Measurements from ENCODE around the gene CATSPERE. TPM values are rescaled to one million over a fixed set of nuclear protein-coding genes. Genes with fewer than 3 reads are reported as not detected.

CATSPERE gene
- total and polyA plus RNA-seq, 2 donors (not counting 3 experiments of a cell fraction or from before 2014, with no cell fraction given) = 0.61 to 1.9 TPM

DNA sequence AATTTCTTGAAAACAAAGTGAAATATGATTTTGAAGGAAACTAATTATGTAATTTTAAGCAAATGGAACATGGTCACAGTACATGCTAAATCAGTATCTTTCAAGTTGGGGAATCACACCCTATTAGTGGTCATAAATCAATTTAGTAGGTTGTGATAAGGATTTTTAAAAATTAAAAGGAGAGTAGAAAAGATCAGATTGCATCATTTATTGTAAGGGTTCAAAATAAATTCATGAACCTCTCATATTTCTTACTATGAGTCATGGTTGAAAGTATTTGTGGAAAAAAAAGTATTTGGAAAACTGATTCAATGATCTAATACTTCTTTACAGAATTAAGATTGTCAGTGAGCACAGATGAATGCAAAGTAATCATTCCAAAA is 24.0 kb upstream of the CATSPERE start:
- peaks cover 66% of the 10 kb centered on the region for H3K79me2 ChIP-seq (ENCODE audit: control insufficient read depth, insufficient read depth, low read length)
- peaks cover 2% of the 10 kb centered on the region for H3K9me1 ChIP-seq (replicated peaks; ENCODE audit: control insufficient read depth, extremely low read depth, insufficient read depth, low read length)
- BruUV-seq (replicated peaks) = no TSS peak
- CTCF ChIA-PET = no interaction called here
- H3K27me3 ChIP-seq (ENCODE audit: control insufficient read depth in 2 of 2, insufficient read depth in 2 of 2, low read length in 2 of 2) = no peaks in the 10 kb centered on the region
- H3K27ac ChIP-seq (ENCODE audit: insufficient read depth, low read depth, low read length) = peak overlapping the region; percentile 75
- no peak overlapping the region for H2AFZ ChIP-seq (ENCODE audit: low read depth, low read length)
- no peaks in the 10 kb centered on the region for H4K20me1 ChIP-seq (replicated peaks; ENCODE audit: control insufficient read depth, extremely low read depth, insufficient read depth, low read length)
- DNase-seq (ENCODE audit: low read depth, low spot score) (peak; percentile 51), FAIRE-seq (no peak)
- intact Hi-C loops (cut with micrococcal nuclease) (loop anchor here (1.0 to 5.0 kb wide), 3 partner anchors 8 to 390 kb away; no protein-coding TSS in a partner anchor), dilution Hi-C loops (cut with MboI; ENCODE audit: extremely low pct_ligation_motif_present, low sequenced_read_pairs) (no loop called here)
- H3K4me2 ChIP-seq (ENCODE audit: insufficient read depth, low read length) = peak overlapping the region; percentile 63
- H3K9ac ChIP-seq (replicated peaks; ENCODE audit: extremely low read depth, insufficient read depth, low read length) = peak overlapping the region; percentile 56
- no peaks in the 10 kb centered on the region for H3K9me3 ChIP-seq (replicated peaks; ENCODE audit: control insufficient read depth, insufficient read depth, low read length)
- peaks cover 9 to 10% of the 10 kb centered on the region in 2 experiments for H3K36me3 ChIP-seq (ENCODE audit: control insufficient read depth in 2 of 2, extremely low read depth in 1 of 2, insufficient read depth in 2 of 2, low read length in 2 of 2)
- H3K4me3 ChIP-seq (replicated peaks in 1 of 3; ENCODE audit: insufficient read depth in 1 of 3, low read depth in 1 of 3, low read length in 3 of 3) = no peak overlapping the region
- POLR2A ChIA-PET = no interaction called here
- TF ChIP-seq POLR2A (IDR thresholded peaks at IDR 0.05; ENCODE audit: low read depth, low read length) = no peak
- TF ChIP-seq POLR2AphosphoS5 (IDR thresholded peaks at IDR 0.05; ENCODE audit: insufficient read depth, low read depth, low read length) = no peak
- no peak for TF ChIP-seq MYC (IDR thresholded peaks at IDR 0.05; ENCODE audit: low read depth, low read length)
- no peak for TF ChIP-seq CTCF (IDR thresholded peaks at IDR 0.05; ENCODE audit: extremely low read depth in 1 of 2, insufficient read depth in 1 of 2, low read depth in 1 of 2, low read length in 2 of 2)
- TF ChIP-seq, protein P1, sequence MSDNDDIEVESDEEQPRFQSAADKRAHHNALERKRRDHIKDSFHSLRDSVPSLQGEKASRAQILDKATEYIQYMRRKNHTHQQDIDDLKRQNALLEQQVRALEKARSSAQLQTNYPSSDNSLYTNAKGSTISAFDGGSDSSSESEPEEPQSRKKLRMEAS (IDR thresholded peaks at IDR 0.05; ENCODE audit: insufficient read depth, insufficient read length) = no peak
- TF ChIP-seq FOS (IDR thresholded peaks at IDR 0.05; ENCODE audit: borderline replicate concordance, insufficient read depth, low read length) = peak; percentile 67
- no peak for TF ChIP-seq GATA2 (IDR thresholded peaks at IDR 0.05; ENCODE audit: insufficient read depth, insufficient read length, low read depth, low read length)
- peak; percentile 49 for TF ChIP-seq JUN (IDR thresholded peaks at IDR 0.05; ENCODE audit: borderline replicate concordance, insufficient read depth, insufficient read length, low read depth)
- TF ChIP-seq EZH2 (IDR thresholded peaks at IDR 0.05; ENCODE audit: borderline replicate concordance, low read depth, low read length, severe bottlenecking) = no peak
- H3K4me1 ChIP-seq (ENCODE audit: control insufficient read depth, extremely low read depth, insufficient read depth, low read length) = peaks cover 37% of the 10 kb centered on the region

All from endothelial cell of umbilical vein (primary cell).